IPS-20b (cell line): ENCODE results near the gene CFAP157.

Experiments
- H3K27ac ChIP-seq: one replicate; pipeline ENCODE4 v1.5.1; 2013; ENCODE audit warnings: low read length
- H3K27me3 ChIP-seq: 2 replicates; pipeline ENCODE4 v1.6.1; 2013; ENCODE audit warnings: mild to moderate bottlenecking, low read length, inconsistent platforms; ENCODE audit not compliant: insufficient read depth
- H3K36me3 ChIP-seq: 2 replicates; pipeline ENCODE4 v1.6.1; 2013; ENCODE audit warnings: low read depth, mild to moderate bottlenecking, inconsistent platforms, low read length, moderate library complexity; ENCODE audit not compliant: insufficient read depth
- H3K4me1 ChIP-seq: 2 replicates; pipeline ENCODE4 v1.6.1; 2013; ENCODE audit warnings: mild to moderate bottlenecking, control low read depth, inconsistent platforms, low read length, moderate library complexity; ENCODE audit not compliant: insufficient read depth
- H3K4me3 ChIP-seq: 2 replicates; pipeline ENCODE4 v1.5.1; 2013; ENCODE audit warnings: mild to moderate bottlenecking, low read length, inconsistent platforms
- H3K9ac ChIP-seq: 2 replicates; pipeline ENCODE4 v1.6.1; 2013; ENCODE audit warnings: low read depth, mild to moderate bottlenecking, inconsistent platforms, low read length, moderate library complexity
- H3K9me3 ChIP-seq: 2 replicates; pipeline ENCODE4 v1.6.1; 2013; ENCODE audit warnings: mild to moderate bottlenecking, low read depth, low read length, inconsistent platforms; ENCODE audit not compliant: insufficient read depth

Gene CFAP157

GRCh38 chr9:127706836-127707241 lies at the start of gene CFAP157:
Gene CFAP157 (plus strand): TSS chr9:127706988. CDS start chr9:127707032, 44 bp downstream.
- Histone ChIP-seq H3K4me3 (no peak within 1 kb of the TSS), H3K9ac (no peak within 1 kb of the TSS)

DNA sequence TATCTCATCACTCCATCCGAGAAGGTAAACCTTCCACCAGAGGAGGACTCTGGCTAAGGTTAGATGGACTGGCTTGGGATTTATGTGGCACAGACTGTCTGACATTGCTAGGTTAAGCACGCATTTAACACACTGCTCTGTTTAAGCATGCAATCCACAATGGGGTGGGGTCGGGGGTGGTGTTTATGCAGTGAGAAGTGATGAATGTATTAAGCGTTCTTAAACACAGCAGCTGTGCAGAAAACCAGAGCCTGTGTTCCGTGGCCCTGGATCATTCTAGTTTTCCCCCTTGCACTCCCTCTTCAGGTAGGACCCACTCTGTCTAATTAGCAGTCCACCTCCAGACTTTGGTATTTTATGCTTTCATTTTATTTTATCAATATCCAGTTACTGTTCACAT lies 48.4 kb upstream of the CFAP157 start:
- H3K36me3 ChIP-seq = peaks cover 36% of the 10 kb centered on the region
- H3K9ac ChIP-seq = no peak overlapping the region
- H3K27ac ChIP-seq = no peak overlapping the region
- no peak overlapping the region for H3K4me3 ChIP-seq
- no peaks in the 10 kb centered on the region for H3K27me3 ChIP-seq
- H3K4me1 ChIP-seq = peaks cover 25% of the 10 kb centered on the region
- no peaks in the 10 kb centered on the region for H3K9me3 ChIP-seq

More at GRCh38 chr9:127706836-127707241, at the start of gene CFAP157:
- 0 out of 2 replicates have a peak, but pooled peaks cover 5% of the 10 kb centered on the region for H3K4me1 ChIP-seq
- no peak within 1 kb of the TSS for H3K27ac ChIP-seq
- no peaks in the 10 kb centered on the region for H3K9me3 ChIP-seq
- H3K36me3 ChIP-seq = no peaks in the 10 kb centered on the region
- H3K27me3 ChIP-seq = no peaks in the 10 kb centered on the region

DNA sequence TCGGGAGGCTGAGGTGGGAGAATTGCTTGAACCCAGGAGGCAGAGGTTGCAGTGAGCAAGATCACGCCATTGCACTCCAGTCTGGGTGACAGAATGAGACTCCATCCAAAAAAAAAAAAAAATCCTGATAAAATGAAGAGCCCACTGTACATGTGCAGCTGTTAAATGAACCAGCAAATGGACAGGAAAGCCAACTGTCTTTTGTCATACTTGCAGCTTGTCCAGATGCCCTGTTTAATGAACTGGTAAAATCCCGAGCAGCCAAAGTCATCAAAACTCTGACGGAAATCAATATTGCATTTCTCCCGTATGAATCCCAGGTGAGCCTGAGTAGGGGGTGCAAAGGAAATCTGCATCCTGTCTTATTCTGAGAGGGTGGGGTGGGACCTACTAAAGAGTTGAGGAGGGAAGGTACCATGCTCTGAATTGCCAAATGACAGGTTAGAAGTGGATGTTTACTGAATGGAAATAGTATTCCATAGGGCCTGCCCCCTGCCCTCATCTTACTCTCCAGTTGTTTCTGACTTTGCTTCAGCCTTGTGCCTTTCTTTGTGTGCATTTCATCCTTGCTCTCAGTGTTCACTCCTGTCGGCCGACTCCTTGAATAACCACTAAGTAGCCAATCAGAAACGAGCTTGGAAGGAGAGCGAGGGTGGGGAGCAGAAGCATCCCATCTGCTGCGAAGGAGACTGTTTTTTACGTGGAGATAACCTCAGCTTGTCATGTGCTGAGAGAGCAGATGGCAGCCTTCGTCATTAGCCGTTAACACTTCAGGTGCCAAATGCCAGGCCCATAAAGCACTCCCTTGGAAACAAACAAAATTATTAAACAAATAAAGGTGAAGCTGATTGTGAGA lies 45.7 kb upstream of the CFAP157 start:
- Histone ChIP-seq H3K27me3 (no peaks in the 10 kb centered on the region), H3K4me1 (peaks cover 5% of the 10 kb centered on the region; the same call in 1 of the 2 replicates), H3K9ac (no peak overlapping the region), H3K4me3 (no peak overlapping the region), H3K9me3 (no peaks in the 10 kb centered on the region), H3K36me3 (peaks cover 45% of the 10 kb centered on the region), H3K27ac (no peak overlapping the region)

- no peaks in the 10 kb centered on the region for H3K27me3 ChIP-seq
- H3K9me3 ChIP-seq = no peaks in the 10 kb centered on the region
- no peak overlapping the region for H3K4me3 ChIP-seq
- H3K9ac ChIP-seq = no peak overlapping the region
- H3K27ac ChIP-seq = no peak overlapping the region
- peaks cover under 1% of the 10 kb centered on the region; the same call in 1 of the 2 replicates for H3K4me1 ChIP-seq
- H3K36me3 ChIP-seq = peaks cover 45% of the 10 kb centered on the region
Observed at GRCh38 chr9:127662617-127663016, 44.2 kb upstream of the CFAP157 start.

DNA sequence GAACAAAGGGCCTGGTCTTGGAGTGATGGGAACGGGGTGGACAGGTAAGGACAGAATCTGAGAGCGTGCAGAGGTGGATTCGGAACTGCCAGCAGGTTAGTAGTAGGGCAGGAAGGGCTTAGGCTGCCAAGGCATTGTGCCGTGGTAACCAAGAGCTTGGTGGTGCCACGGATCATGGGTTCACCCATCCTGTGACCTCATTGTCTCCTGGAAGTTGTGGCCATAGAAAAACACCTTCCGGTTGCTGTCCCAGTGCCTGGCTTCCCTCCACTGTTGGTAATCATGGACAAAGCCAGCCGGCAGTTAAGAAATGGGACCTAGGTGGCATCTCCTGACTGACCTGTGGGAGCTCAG lies 42.5 kb upstream of the CFAP157 start:
- Histone ChIP-seq H3K4me1 (no peaks in the 10 kb centered on the region), H3K9me3 (no peaks in the 10 kb centered on the region), H3K4me3 (no peak overlapping the region), H3K27me3 (no peaks in the 10 kb centered on the region), H3K36me3 (peaks cover 37% of the 10 kb centered on the region), H3K27ac (no peak overlapping the region), H3K9ac (no peak overlapping the region)

DNA sequence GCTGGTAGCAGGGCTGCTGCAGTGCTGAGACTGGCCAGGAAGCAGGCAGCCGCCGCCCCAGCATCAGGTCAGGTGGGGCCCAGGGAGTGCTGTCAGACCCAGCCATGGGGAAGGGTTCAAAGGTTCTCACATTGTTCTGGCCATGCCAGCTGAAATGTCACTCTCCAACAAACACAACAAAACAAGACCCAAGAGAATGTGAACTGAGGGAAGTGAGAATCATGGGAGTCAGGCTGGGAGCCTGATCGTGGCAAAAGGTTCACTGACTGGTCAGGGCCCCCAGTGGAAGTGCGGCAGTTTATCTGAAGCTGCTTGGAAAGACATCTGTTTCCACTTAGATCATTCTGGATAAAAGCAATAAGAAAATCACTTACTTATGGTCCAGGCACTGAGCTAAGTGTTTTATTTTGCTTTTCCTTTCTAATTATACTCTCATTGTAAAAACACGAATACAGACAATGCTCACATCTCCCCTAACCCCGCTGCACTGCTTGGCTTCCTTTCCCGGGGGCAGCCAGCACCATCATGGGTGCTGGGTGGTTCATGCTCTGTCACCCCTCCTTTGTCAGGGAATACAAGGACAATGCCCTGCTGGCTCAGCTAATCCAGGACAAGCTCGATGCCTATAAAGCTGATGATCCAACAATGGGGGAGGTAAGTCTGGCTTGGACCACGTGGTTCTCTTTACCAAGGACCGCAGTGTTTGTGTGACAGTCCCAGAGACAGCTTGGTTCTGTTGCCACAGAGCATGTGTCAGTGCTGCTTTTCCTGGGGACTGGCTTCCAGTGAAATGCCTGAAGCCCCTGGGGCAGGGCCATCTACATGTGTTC lies 41.9 kb upstream of the CFAP157 start:
- Histone ChIP-seq H3K36me3 (peaks cover 34% of the 10 kb centered on the region), H3K4me1 (no peaks in the 10 kb centered on the region), H3K27me3 (no peaks in the 10 kb centered on the region), H3K9me3 (no peaks in the 10 kb centered on the region), H3K27ac (no peak overlapping the region), H3K4me3 (no peak overlapping the region), H3K9ac (no peak overlapping the region)

DNA sequence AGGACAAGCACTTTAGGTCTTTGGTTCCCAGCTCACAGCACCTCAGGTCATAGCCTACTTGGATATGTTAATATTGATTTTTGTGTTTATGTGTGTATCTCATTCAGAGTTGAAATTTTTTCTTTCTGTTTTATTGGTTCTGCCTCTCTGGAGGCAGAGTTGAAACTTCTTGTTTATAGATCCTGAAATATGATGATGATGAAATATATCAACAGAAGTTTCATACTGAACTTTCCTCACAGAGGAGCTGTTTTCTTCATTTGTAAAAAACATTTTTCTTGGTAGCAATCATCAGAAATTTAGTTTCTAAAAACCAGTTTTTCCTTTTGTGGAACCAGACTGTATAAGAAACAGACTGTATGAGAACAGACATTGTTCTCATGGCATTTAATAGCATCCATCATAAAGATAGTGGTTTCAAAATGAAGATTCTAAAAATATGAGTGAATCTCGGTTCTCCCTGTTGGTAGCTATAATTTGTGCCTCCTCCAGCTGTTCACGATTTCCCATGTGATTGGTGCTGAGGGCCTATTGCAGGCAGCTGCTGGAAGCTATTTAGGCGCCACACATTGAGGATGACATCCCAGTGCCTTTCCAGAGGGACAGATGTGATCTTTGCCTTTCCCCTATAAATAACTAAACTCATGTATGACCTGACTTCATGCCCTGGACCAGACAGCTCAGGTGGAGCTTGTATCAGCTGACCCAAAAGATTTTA lies 39.5 kb upstream of the CFAP157 start:
- Histone ChIP-seq H3K27me3 (no peaks in the 10 kb centered on the region), H3K27ac (no peak overlapping the region), H3K36me3 (peaks cover 43% of the 10 kb centered on the region), H3K9ac (no peak overlapping the region), H3K4me1 (no peaks in the 10 kb centered on the region), H3K4me3 (no peak overlapping the region), H3K9me3 (no peaks in the 10 kb centered on the region)

- peaks cover 44% of the 10 kb centered on the region for H3K36me3 ChIP-seq
- no peak overlapping the region for H3K27ac ChIP-seq
- H3K27me3 ChIP-seq = no peaks in the 10 kb centered on the region
- no peak overlapping the region for H3K9ac ChIP-seq
- H3K4me1 ChIP-seq = no peaks in the 10 kb centered on the region
- no peak overlapping the region for H3K4me3 ChIP-seq
- H3K9me3 ChIP-seq = no peaks in the 10 kb centered on the region
Observed at GRCh38 chr9:127667906-127668305, 38.9 kb upstream of the CFAP157 start.

- no peak overlapping the region for H3K27ac ChIP-seq
- H3K9me3 ChIP-seq = no peaks in the 10 kb centered on the region
- H3K36me3 ChIP-seq = peaks cover 54% of the 10 kb centered on the region; the same call in 1 of the 2 replicates
- no peak overlapping the region for H3K9ac ChIP-seq
- no peaks in the 10 kb centered on the region for H3K27me3 ChIP-seq
- no peaks in the 10 kb centered on the region for H3K4me1 ChIP-seq
- no peak overlapping the region for H3K4me3 ChIP-seq
Observed at GRCh38 chr9:127673234-127673633, 33.6 kb upstream of the CFAP157 start.

DNA sequence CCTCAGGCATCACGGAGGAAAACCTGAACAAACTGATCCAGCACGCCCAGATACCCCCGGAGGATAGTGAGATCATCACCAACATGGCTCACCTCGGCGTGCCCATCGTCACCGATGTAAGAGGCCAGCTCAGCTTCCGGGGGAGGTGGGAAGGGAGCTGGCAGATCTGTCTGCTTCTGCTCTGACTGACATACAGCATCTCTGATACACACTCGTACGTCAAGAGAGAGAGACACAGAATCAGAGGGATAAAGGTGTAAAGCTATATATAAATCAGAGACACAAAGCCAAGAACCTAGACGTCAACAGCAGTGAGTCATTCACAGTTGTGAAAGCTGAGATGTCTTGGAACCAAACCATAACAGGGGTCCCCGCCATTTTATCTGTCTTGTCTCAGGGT lies 30.1 kb upstream of the CFAP157 start:
- H3K36me3 ChIP-seq = peaks cover 62% of the 10 kb centered on the region; the same call in 1 of the 2 replicates
- H3K9me3 ChIP-seq = no peaks in the 10 kb centered on the region
- H3K27me3 ChIP-seq = no peaks in the 10 kb centered on the region
- H3K27ac ChIP-seq = no peak overlapping the region
- H3K9ac ChIP-seq = no peak overlapping the region
- no peaks in the 10 kb centered on the region for H3K4me1 ChIP-seq
- H3K4me3 ChIP-seq = no peak overlapping the region

DNA sequence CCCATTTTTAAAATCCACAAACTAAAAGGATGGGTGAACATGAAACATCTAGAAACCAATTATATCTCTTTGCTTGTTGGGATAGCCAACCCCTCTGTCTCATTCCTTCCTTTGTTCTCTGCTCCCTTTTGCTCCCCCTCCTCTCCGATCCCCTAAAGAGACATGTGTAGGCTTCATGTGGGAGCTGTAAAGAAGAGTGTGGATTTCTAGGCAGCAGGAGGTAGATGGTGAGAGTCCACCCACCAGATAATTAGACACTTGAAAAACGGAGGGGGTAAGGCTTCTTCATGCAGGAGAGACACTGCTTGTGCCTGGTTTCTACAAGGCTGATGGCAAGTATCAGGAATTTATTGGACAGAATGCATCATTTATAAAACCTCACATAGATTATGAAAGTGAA lies 27.3 kb upstream of the CFAP157 start:
- Histone ChIP-seq H3K36me3 (peaks cover 61% of the 10 kb centered on the region), H3K9ac (no peak overlapping the region), H3K27me3 (no peaks in the 10 kb centered on the region), H3K9me3 (no peaks in the 10 kb centered on the region), H3K27ac (no peak overlapping the region), H3K4me1 (no peaks in the 10 kb centered on the region), H3K4me3 (no peak overlapping the region)
